Keratinocyte (primary cell): Measurements from ENCODE around the gene MPZL1. TPM values are rescaled to one million over a fixed set of nuclear protein-coding genes. Genes with fewer than 3 reads are reported as not detected.

Source experiments
- DNase-seq: peaks from one replicate; pipeline ENCODE4 v3.0.0-alpha.2; 2011; ENCODE audit warnings: low read depth, missing footprints, low spot score
- FAIRE-seq: peaks from 2 replicates; lab custom pipeline; 2011; peaks lifted over from hg19 to GRCh38; lab: Jason Lieb, UNC
- H2AFZ ChIP-seq: 2 replicates; pipeline ENCODE4 v1.6.0; 2012; ENCODE audit warnings: low read length, control low read depth, inconsistent platforms; ENCODE audit not compliant: control insufficient read depth
- H3K27ac ChIP-seq: 2 replicates; pipeline ENCODE4 v1.5.1; 2011; ENCODE audit warnings: low read length; ENCODE audit not compliant: control insufficient read depth, insufficient read depth
- H3K27me3 ChIP-seq: 3 replicates; pipeline ENCODE4 v1.6.0; 2011; ENCODE audit warnings: low read length; ENCODE audit not compliant: control insufficient read depth, insufficient read depth; ENCODE audit errors: extremely low read depth
- H3K36me3 ChIP-seq, 2 experiments: 2 replicates in 1 of 2; 3 replicates in 1 of 2; pipeline ENCODE4 v1.5.1; 2011; ENCODE audit warnings: low read length in 2 of 2, mild to moderate bottlenecking in 1 of 2; ENCODE audit not compliant: control insufficient read depth in 2 of 2, insufficient read depth in 2 of 2; ENCODE audit errors: extremely low read depth in 1 of 2
- H3K4me1 ChIP-seq: 3 replicates; pipeline ENCODE4 v1.5.1; 2011; ENCODE audit warnings: low read length; ENCODE audit not compliant: control insufficient read depth, insufficient read depth; ENCODE audit errors: extremely low read depth
- H3K4me2 ChIP-seq: 3 replicates; pipeline ENCODE4 v1.6.0; 2011; ENCODE audit warnings: low read depth, low read length; ENCODE audit not compliant: control insufficient read depth, insufficient read depth; ENCODE audit errors: extremely low read depth
- H3K4me3 ChIP-seq, 3 experiments: fragments of 200-600 bp in 1 of 3; sonication (generic) in 1 of 3; 2 replicates in 2 of 3; 3 replicates in 1 of 3; pipeline ENCODE4 v1.5.1; 2011 to 2016; ENCODE audit warnings: low read length in 3 of 3, mild to moderate bottlenecking in 3 of 3, control low read depth in 2 of 3, inconsistent platforms in 1 of 3, low read depth in 1 of 3, mixed read lengths in 1 of 3, mixed run types in 1 of 3, moderate library complexity in 1 of 3; ENCODE audit not compliant: control insufficient read depth in 2 of 3, insufficient read depth in 2 of 3; ENCODE audit errors: extremely low read depth in 1 of 3
- H3K79me2 ChIP-seq: 2 replicates; pipeline ENCODE4 v1.6.0; 2012; ENCODE audit warnings: low read length; ENCODE audit not compliant: control insufficient read depth, insufficient read depth
- H3K9ac ChIP-seq: 3 replicates; pipeline ENCODE4 v1.6.0; 2011; ENCODE audit warnings: low read length; ENCODE audit not compliant: control insufficient read depth, insufficient read depth; ENCODE audit errors: extremely low read depth
- H3K9me1 ChIP-seq: 3 replicates; pipeline ENCODE4 v1.6.0; 2011; ENCODE audit warnings: low read length; ENCODE audit not compliant: control insufficient read depth, insufficient read depth; ENCODE audit errors: extremely low read depth
- H3K9me3 ChIP-seq: 2 replicates; pipeline ENCODE4 v1.5.1; 2012; ENCODE audit warnings: low read depth, low read length; ENCODE audit not compliant: control insufficient read depth
- H4K20me1 ChIP-seq: 3 replicates; pipeline ENCODE4 v1.6.0; 2011; ENCODE audit warnings: low read length; ENCODE audit not compliant: control insufficient read depth, insufficient read depth; ENCODE audit errors: extremely low read depth
- CTCF ChIP-seq, 3 experiments: IDR thresholded peaks in 1 of 3; conservative IDR thresholded peaks in 1 of 3; optimal IDR thresholded peaks in 1 of 3; 2 replicates in 2 of 3; 3 replicates in 1 of 3; pipeline versions ENCODE3 to v1.5.1; 2011; ENCODE audit warnings: low read length in 3 of 3, mild to moderate bottlenecking in 3 of 3, moderate library complexity in 2 of 3, control low read depth in 1 of 3, inconsistent platforms in 1 of 3; ENCODE audit not compliant: insufficient read depth in 2 of 3; ENCODE audit errors: extremely low read depth in 1 of 3
- EZH2 ChIP-seq: IDR thresholded peaks from one replicate; pipeline ENCODE4 v1.6.1; 2012; ENCODE audit warnings: inconsistent platforms, mild to moderate bottlenecking, low read length, moderate library complexity
- dilution Hi-C: fragments of 300-500 bp; cut with MboI; formaldehyde crosslinking; loops from one replicate; pipeline ENCODE4 v1.7.0; 2020; ENCODE audit warnings: low sequenced_read_pairs; ENCODE audit not compliant: extremely low pct_ligation_motif_present
- polyA plus RNA-seq, 5 experiments: library from polyadenylated mRNA; depleted of rRNA in 3 of 5; stranded (reverse) in 3 of 5; stranded (forward) in 1 of 5; unstranded in 1 of 5; fragments of >200 nt; gene quantifications; 1 replicate in 1 of 5; 2 replicates in 3 of 5; 3 replicates in 1 of 5; pipeline versions ENCODE4 v1.2.1 to v1.2.3, GENCODE V29; 2011 to 2012; ENCODE audit warnings: missing spikeins in 2 of 5, low read depth in 1 of 5, low replicate concordance in 1 of 5

MPZL1 gene
- polyA plus RNA-seq, 1 donor (not counting 4 experiments of a cell fraction or from before 2014, with no cell fraction given) = 195 TPM

GRCh38 chr1:167765496-167765895, 43.7 kb downstream of the MPZL1 start:
- no peaks in the 10 kb centered on the region for H3K27me3 ChIP-seq
- peaks cover 53% of the 10 kb centered on the region for H3K79me2 ChIP-seq
- DNase-seq (no peak), FAIRE-seq (no peak)
- H3K4me1 ChIP-seq = peaks cover 32% of the 10 kb centered on the region
- no peaks in the 10 kb centered on the region for H3K9me3 ChIP-seq
- TF ChIP-seq EZH2 = no peak
- no peak for TF ChIP-seq CTCF (optimal IDR thresholded peaks at IDR 0.05 in 1 of 3, IDR thresholded peaks at IDR 0.05 in 1 of 3, conservative IDR thresholded peaks at IDR 0.05 in 1 of 3; ENCODE audit: extremely low read depth in 1 of 3, insufficient read depth in 2 of 3, low read length in 3 of 3)
- H3K36me3 ChIP-seq = peaks cover 14 to 26% of the 10 kb centered on the region in 2 experiments
- H4K20me1 ChIP-seq = peaks cover 16% of the 10 kb centered on the region
- no peak overlapping the region for H3K4me2 ChIP-seq
- H3K27ac ChIP-seq = no peak overlapping the region
- dilution Hi-C loops = no loop called here
- H3K4me3 ChIP-seq = no peak overlapping the region
- no peaks in the 10 kb centered on the region for H3K9me1 ChIP-seq
- H2AFZ ChIP-seq = no peak overlapping the region
- H3K9ac ChIP-seq = no peak overlapping the region

DNA sequence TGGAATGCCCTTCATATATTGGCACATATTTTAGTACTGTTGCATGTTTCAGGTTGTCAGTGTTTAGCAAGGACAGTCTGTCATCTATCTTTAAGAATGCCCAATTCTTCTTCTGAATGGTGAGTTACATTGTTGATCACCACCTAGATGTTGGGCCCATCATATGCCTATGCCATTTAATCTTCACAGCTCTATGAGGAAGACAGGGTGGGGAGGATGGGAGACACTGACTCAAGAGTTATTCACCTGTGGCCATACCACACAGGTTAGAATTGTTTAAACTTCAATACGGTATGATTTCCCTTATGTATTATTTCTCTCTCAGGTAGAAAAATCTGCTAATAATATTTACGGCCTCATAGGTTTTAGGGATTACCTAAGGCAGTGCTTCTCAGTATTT, 44.8 kb downstream of the MPZL1 start:
- H3K36me3 ChIP-seq = peaks cover 14 to 29% of the 10 kb centered on the region in 2 experiments
- peaks cover 44% of the 10 kb centered on the region for H3K79me2 ChIP-seq
- H3K27ac ChIP-seq = no peak overlapping the region
- H3K27me3 ChIP-seq = no peaks in the 10 kb centered on the region
- H2AFZ ChIP-seq = no peak overlapping the region
- H3K4me3 ChIP-seq = no peak overlapping the region
- no peak overlapping the region for H3K9ac ChIP-seq
- dilution Hi-C loops = no loop called here
- TF ChIP-seq EZH2 (no peak), CTCF (optimal IDR thresholded peaks at IDR 0.05 in 1 of 3, IDR thresholded peaks at IDR 0.05 in 1 of 3, conservative IDR thresholded peaks at IDR 0.05 in 1 of 3; ENCODE audit: extremely low read depth in 1 of 3, insufficient read depth in 2 of 3, low read length in 3 of 3) (no peak)
- no peak for FAIRE-seq
- H4K20me1 ChIP-seq = peaks cover 12% of the 10 kb centered on the region
- peaks cover 28% of the 10 kb centered on the region for H3K4me1 ChIP-seq
- H3K9me3 ChIP-seq = no peaks in the 10 kb centered on the region
- no peaks in the 10 kb centered on the region for H3K9me1 ChIP-seq
- H3K4me2 ChIP-seq = no peak overlapping the region
- DNase-seq = no peak
